K562 (cell line): ENCODE results near the gene TIMM50. TPM values are rescaled to one million over a fixed set of nuclear protein-coding genes. Genes with fewer than 3 reads are reported as not detected.

Source experiments
- ARID2 ChIP-seq: fragments of 450-650 bp; IDR thresholded peaks from 2 replicates; pipeline ENCODE4 v1.6.1; 2017; ENCODE audit warnings: antibody characterized with exemption, mild to moderate bottlenecking
- ARNT ChIP-seq, 2 experiments: fragments of 450-650 bp; IDR thresholded peaks; 2 replicates each; pipeline ENCODE4 v1.6.1; 2016; ENCODE audit warnings: mild to moderate bottlenecking in 1 of 2
- CC2D1A ChIP-seq: fragments of 450-650 bp; IDR thresholded peaks from 2 replicates; pipeline ENCODE4 v1.6.1; 2017; ENCODE audit warnings: mild to moderate bottlenecking
- EP300 ChIP-seq: IDR thresholded peaks from 2 replicates; pipeline ENCODE4 v1.6.1; 2012; ENCODE audit warnings: low read length, improper control_type of control experiment
- FOS ChIP-seq: IDR thresholded peaks from 3 replicates; pipeline ENCODE4 v1.6.1; 2011; ENCODE audit not compliant: insufficient read length; ENCODE audit errors: extremely low read depth
- FOXK2 ChIP-seq, 2 experiments: fragments of 450-650 bp; IDR thresholded peaks in 1 of 2; conservative IDR thresholded peaks in 1 of 2; 2 replicates each; pipeline ENCODE4 v1.6.1; 2016; ENCODE audit warnings: low read depth in 2 of 2, mild to moderate bottlenecking in 1 of 2
- HMG20A ChIP-seq: fragments of 450-650 bp; formaldehyde crosslinking; conservative IDR thresholded peaks from 2 replicates; pipeline ENCODE4 v1.4.0; 2020; ENCODE audit warnings: mild to moderate bottlenecking, mixed read lengths
- MECOM ChIP-seq: fragments of 250-450 bp; sonication (Bioruptor Pico); IDR thresholded peaks from 2 replicates; pipeline ENCODE4 v1.8.0; 2022; ENCODE audit warnings: inconsistent platforms
- MXD1 ChIP-seq: fragments of 250-450 bp; sonication (Bioruptor Pico); IDR thresholded peaks from 2 replicates; pipeline ENCODE4 v1.8.0; 2021; ENCODE audit warnings: borderline replicate concordance, mild to moderate bottlenecking, moderate library complexity; ENCODE audit not compliant: poor library complexity, severe bottlenecking
- NKRF ChIP-seq: fragments of 450-650 bp; IDR thresholded peaks from 2 replicates; pipeline ENCODE4 v1.6.1; 2016; ENCODE audit warnings: borderline replicate concordance
- PATZ1 ChIP-seq: fragments of 250-450 bp; sonication (Bioruptor Pico); IDR thresholded peaks from 2 replicates; pipeline ENCODE4 v1.5.0; 2020; ENCODE audit warnings: mild to moderate bottlenecking, borderline replicate concordance
- ZNF274 ChIP-seq: IDR thresholded peaks from 2 replicates; pipeline ENCODE4 v1.6.1; 2011; ENCODE audit warnings: low read depth, mild to moderate bottlenecking, low read length, moderate library complexity, borderline replicate concordance
- polyA plus RNA-seq, 8 experiments: library from polyadenylated mRNA; depleted of rRNA in 4 of 8; stranded (reverse) in 5 of 8; unstranded in 3 of 8; fragments of >200 nt; fragmentation: Nextera tagmentation in 2 of 8; fragmentation: Illumina TruSeq in 1 of 8; extraction: Ambion mirVana in 2 of 8; extraction: Trizol in 1 of 8; gene quantifications; 2 replicates each; pipeline versions ENCODE4 v1.2.1 to v1.2.3, GENCODE V29; 2011 to 2014; ENCODE audit warnings: inconsistent platforms in 1 of 8, missing spikeins in 1 of 8
- total RNA-seq, 7 experiments: library from RNA; depleted of rRNA in 6 of 7; stranded (reverse); fragments of >200 nt in 6 of 7; fragmentation: Illumina TruSeq in 2 of 7; extraction: Trizol in 2 of 7; gene quantifications; 2 replicates each; pipeline versions ENCODE4 v1.2.1 to v1.2.3, GENCODE V29; 2011 to 2021; ENCODE audit warnings: low replicate concordance in 1 of 7

The TIMM50 gene
- total and polyA plus RNA-seq, 9 of the 15 experiments (the other 6 are each of a cell fraction or from before 2014, with no cell fraction given): 28.3 to 221 (median 170) TPM

- TF ChIP-seq NKRF: no peak
- no peak for TF ChIP-seq PATZ1
- 0 out of 2 replicates have a peak, but pooled peaks have one; percentile 2 for TF ChIP-seq EP300
- 0 out of 2 replicates have a peak, but pooled peaks have one; percentile 15 for TF ChIP-seq ARID2
- TF ChIP-seq MXD1 (CRISPR knock-in tag): no peak
- TF ChIP-seq MECOM: no peak
- TF ChIP-seq ZNF274: no peak
- no peak for TF ChIP-seq FOS
- TF ChIP-seq ARNT (IDR thresholded peaks at IDR 0.05): peak in 1 of 2 experiments; percentile 24; a peak in 1 of 4 replicates
- peak; percentile 1; the same call in 1 of the 2 replicates for TF ChIP-seq CC2D1A
- TF ChIP-seq FOXK2 (conservative IDR thresholded peaks at IDR 0.05 in 1 of 2, IDR thresholded peaks at IDR 0.05 in 1 of 2; ENCODE audit: low read depth in 2 of 2): peak in 1 of 2 experiments; percentile 25; a peak in 1 of 4 replicates
- no peak for TF ChIP-seq HMG20A (CRISPR knock-in tag)
These were observed 52.4 kb downstream of the TIMM50 start (continued) for GRCh38 chr19:39533003-39533512.
